Hypothalamus (tissue), 51 donors: ENCODE results near the gene TSR3.
A peak's percentile ranks its signal among the peaks of the same experiment; 100 is the strongest.

Source experiments
- DNase-seq, 51 donors: peaks; one replicate each; lab custom pipeline; 2025; lab: John Stamatoyannopoulos, UW

The TSR3 gene

DNA sequence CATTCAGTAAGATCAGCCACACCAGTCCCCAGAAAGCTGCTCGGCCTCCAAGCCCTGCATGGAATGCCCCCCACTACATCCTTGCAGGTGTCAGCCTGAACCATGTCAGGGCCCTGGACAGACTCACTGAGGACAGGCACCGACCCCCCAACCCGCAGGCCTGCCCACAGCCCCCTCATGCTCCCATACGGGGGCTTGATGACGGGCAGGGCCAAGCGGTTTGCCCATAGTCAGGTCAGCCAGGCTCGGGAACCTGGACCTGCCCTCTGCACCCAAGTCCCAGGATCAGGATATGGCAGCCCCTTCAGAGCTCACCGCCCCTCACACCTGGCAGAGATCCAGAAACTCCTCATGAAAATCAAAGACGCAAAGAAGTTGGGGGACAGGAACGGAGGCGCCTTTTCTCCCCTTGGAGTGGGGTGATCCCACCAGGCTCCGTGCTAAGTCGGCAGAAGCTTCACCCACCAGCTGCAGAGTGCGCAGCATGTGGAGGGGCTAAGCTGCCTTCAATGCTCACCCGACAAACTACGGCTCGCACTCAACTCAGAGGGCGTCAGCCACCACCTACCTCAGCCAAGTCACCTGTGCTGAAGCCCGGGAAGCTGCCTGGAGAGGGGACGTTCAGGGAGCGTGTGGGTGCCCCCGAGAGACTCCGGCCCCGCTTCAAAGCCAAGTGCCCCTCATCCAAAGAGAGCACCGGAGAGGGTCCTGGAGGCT lies 26.6 kb upstream of the TSR3 start:
- peak in 1 of 51 donors; percentile 2 for DNase-seq

DNA sequence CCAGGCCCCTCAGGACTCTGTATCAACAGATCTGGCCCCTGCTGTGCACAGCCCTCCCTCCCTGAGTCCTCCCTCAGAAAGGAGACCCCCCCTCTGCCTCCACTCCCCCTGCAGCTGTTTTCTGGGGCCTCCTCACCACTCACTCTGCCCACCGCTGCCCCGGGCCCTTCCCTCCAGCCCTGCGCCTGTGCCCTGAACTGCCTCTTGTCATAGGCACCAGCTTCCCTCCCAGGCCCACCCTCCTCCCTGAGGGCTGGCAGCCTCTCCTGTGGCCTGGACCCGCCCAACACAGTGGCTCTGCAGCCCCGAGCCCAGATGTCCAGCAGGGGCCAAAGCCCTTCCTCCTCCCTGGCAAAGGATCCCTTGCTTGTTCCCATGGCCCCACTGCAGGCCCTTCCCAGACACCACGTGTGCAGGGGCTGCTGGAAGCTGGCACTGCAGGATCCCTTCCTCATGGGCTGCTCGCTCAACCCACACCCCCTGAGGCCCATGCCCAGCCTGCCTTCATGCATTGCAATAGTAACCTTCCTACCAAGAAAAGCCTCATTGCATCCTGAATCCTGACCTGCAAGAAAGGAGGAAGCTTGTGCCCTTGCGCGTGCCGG lies 25.8 kb upstream of the TSR3 start:
- DNase-seq: peak in 42 of 51 donors; percentile 8 to 77 (median 36)

DNA sequence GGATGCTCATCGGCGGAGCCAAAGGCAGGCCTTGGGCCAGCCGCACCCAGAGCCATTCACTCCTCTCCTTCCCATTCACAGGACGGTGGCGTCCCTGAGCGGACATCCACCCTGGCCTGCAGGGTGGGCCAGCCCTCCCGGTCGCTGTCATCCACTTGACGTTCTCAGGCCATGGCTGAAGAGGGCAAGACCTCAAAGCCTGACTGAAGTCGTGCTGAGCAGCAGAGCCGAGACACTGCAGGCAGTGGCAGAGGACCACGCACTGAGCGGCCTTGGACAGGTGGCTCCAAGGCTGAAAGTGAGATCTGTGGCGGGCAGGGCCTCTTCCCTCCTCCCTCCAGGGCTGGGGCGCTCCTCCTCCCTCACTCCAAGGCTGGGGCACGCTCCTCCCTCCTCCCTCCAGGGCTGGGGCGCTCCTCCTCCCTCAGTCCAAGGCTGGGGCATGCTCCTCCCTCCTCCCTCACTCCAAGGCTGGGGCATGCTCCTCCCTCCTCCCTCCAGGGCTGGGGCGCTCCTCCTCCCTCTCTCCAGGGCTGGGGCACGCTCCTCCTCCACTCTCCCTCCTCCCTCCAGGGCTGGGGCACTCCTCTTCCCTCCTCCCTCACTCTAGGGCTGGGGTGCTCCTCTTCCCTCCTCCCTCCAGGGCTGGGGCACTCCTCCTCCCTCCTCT lies 24.2 kb upstream of the TSR3 start:
- DNase-seq: peak in 5 of 51 donors; percentile 5 to 27 (median 18)

- DNase-seq: no peak
These were observed 23.6 kb upstream of the TSR3 start for GRCh38 chr16:1375298-1375640.

DNA sequence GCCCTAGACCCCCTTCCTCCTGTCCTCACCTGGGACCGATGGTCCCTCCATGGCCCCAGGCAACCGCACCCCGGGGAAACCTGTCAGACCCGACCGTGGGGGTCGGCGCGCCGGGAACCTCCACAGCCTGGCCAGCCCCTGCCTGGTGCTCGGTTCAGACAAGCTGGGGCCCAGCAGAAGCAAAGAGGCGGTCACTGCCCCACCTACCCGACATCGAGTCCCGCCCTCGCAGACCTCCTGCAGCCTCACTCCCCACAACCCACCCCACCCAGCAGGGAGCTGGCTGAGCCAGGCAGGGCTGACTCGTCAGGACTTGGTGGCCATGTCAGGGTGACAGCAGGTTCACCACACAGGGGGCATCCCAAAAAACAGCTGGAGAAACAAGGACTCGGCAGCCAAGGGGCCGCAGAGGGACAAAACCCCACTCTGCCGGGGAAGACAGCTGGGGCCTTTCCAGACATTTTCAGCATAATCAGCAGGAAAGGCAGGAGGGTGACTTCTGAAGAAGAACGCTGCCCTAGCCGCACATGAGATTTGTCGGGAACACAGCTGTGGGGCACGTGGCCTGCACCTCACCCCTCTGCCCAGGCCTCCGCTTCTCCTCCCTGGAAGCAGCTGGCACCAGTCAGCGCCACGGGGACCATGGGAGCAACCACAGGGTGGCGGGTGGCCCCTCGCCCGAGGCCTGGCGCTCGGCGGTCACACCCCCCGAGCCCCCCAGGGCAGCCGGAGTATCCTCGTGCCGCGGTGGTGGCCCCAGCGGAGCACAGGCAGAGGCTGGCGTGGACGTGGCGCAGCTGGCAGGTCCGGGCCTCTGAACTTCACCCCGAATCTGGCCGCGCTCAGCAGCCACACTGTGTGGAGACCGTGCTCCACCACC lies 23.0 kb upstream of the TSR3 start:
- no peak for DNase-seq

- no peak for DNase-seq
These were observed 20.7 kb upstream of the TSR3 start for GRCh38 chr16:1372292-1372950.

DNA sequence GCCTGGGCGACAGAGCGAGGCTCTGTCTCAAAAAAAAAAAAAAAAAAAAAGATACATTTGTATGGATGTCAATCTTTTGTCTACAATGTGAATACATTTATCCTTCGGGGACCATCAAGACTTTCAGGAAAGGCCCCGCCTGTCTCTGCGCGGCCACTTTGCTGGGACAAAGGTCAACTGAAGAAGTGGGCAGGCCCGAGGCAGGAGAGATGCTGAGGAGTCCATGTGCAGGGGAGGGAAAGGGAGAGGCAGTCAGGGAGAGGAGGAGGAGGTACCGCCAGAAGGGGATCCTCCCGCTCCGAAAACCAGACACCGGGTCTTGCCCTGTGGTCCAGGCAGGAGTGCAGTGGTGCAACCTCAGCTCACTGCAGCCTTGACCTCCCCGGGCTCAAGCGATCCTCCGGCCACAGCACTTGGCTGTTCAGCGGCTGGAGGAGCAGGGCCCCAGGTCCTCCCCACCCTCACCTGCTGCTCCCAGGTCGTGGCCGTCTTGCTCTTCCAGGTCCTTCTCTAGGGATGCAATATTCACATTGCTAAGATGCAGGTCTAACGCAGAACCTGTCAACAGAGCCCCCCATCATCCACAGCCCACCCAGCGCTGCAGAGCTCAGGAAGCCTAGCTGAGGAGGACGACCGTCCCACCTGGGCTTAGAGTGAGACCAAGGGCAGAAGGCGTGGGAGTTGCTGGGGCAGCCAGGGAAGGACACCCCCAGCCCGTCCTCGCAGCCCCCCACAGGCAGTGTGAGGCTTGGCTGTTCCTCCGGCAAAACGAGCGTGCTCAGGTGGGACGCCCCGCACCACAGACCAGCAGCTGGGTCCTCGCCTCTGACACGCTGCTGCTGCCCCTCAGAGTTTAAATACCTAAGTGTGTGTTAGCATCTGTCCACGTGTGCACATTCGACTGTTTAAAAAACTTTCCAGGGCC lies 19.6 kb upstream of the TSR3 start:
- no peak for DNase-seq

DNA sequence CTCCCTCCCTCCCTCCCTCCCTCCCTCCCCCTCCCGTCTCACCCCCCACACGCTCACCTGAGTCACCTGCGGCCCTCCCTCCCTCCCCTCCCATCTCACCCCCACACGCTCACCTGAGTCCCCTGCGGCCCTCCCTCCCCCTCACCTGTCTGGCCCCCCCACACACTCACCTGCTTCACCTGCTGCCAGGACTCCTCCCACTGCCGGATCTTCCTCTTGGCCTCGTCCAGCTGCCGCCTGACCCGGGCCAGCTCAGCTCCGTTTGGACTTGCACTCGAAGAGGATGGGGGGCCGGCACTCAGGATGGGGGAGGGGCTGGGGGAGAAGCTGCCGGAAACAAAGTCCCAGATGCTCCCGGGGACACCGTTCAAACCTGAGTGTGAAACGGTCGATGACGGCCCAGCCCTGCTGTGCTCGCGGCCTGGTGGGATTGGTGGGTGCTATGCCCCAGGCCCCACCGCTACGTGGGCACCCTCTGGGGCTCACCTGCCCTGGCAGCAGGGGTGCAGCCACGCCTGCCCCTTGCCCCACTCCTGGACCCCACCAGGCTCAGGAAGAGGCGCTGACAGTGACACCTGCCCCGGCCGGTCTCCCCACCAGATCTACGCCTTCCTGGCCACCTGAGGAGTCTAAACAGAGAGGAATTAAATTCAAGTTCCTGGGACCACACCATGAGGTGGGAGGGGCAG lies 16.0 kb upstream of the TSR3 start:
- no peak for DNase-seq

- no peak for DNase-seq
These were observed 15.1 kb upstream of the TSR3 start for GRCh38 chr16:1366712-1367299.

DNA sequence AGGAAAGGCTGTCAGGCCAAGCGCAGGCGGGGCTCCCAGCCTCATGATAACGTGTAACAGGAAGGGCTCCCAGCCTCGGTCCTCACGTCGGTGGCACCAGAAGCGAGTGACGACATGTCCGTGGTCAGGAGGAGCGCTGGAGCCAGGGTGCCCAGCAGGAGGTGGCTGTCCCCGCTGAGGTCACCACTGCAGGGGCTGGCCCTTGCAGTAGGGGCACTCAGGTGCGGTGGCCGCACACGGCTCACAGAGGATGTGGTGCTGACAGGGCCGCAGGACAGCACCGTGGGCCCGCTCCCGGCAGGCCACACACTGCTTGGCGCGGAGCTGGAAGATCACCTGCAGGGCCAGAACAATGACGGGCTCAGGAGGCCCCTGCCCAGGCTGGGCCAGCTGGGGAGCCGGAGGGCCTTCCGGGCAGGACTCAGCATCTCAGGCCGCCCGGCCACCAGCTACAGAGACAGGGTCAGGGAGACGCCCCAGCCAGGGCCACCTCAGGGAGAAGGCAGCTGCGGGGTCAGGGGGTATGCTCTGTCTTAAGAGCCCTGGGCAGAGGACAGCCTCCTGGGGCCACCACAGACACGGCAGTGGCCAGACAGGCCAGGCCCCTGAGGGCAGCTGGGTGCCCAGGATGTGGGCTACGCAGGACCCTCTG lies 14.5 kb upstream of the TSR3 start:
- DNase-seq: no peak

DNA sequence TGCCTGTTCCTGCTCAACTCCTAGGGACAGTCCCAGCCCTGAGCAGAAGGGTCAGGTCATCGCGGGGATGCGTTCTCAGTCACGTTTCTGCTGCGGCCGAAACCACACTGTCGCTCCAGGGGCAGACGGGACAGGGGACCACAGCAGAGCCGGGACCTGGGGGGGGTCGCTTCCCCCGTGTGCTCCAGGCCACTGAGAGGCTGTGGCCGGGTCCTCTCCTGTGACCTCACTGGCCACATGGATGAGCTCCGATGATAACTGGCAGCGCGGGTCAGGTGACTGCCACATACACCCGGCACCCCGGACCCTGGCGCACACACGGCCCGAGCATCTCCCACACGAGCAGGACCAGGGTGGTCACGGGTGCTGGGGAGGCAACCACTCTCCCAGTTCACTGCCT lies 12.8 kb upstream of the TSR3 start:
- DNase-seq: no peak

- DNase-seq: peak in 10 of 51 donors; percentile 9 to 47 (median 18)
These were observed 11.9 kb upstream of the TSR3 start for GRCh38 chr16:1363501-1364041.

GRCh38 chr16:1362807-1363206 lies 11.1 kb upstream of the TSR3 start:
- no peak for DNase-seq

DNA sequence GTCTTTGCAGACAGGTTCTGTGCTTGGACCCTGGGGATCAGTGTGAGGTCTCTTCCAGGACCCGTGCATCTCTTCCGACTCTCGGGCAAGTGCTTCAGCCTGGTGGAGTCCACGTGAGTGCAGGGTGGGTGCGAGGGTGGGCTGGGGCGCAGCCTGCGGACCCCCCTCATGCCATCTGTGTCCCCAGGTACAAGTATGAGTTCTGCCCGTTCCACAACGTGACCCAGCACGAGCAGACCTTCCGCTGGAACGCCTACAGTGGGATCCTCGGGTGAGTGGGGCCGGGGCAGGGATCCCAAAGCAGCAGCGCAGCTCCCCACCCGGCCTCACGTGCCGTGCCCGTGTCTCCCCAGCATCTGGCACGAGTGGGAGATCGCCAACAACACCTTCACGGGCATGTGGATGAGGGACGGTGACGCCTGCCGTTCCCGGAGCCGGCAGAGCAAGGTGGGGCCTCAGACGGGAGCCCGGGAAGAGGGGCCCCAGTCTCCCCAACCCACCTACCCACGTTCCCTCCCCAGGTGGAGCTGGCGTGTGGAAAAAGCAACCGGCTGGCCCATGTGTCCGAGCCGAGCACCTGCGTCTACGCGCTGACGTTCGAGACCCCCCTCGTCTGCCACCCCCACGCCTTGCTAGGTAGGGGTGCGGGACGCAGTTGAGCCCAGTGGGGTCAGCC lies 10.1 kb upstream of the TSR3 start:
- no peak for DNase-seq

DNA sequence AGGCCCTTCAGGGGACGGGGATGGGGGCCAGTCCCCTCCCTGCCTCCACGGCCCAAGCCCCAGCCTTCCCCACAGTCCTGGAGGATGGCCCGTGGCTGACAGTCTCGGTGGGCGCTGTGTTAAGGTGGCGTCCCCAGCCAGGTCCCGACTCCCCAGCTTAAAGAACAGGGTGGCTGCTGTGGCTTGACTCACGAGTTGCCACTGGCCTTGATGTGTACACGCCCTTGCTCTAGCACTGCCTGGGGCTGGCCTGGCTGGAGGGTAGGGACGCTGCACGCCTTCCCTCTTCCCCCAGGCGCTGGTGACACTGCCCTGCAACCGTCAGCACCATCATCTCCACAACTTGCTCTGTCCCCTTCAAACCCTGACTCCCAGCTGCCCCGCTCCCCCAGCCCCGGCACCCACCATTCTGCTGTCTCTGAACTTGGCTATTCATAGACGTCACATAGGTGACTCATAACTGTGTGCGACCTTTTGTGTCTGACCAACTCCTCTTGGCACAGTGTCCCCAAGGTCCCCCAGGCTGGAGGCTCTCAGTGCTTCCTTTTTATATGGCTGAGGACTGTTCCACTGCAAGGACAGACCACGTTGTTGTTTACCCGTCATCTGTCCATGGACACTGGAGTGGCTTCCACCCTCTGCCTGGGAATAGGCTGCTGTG lies 6.4 kb upstream of the TSR3 start:
- no peak for DNase-seq

DNA sequence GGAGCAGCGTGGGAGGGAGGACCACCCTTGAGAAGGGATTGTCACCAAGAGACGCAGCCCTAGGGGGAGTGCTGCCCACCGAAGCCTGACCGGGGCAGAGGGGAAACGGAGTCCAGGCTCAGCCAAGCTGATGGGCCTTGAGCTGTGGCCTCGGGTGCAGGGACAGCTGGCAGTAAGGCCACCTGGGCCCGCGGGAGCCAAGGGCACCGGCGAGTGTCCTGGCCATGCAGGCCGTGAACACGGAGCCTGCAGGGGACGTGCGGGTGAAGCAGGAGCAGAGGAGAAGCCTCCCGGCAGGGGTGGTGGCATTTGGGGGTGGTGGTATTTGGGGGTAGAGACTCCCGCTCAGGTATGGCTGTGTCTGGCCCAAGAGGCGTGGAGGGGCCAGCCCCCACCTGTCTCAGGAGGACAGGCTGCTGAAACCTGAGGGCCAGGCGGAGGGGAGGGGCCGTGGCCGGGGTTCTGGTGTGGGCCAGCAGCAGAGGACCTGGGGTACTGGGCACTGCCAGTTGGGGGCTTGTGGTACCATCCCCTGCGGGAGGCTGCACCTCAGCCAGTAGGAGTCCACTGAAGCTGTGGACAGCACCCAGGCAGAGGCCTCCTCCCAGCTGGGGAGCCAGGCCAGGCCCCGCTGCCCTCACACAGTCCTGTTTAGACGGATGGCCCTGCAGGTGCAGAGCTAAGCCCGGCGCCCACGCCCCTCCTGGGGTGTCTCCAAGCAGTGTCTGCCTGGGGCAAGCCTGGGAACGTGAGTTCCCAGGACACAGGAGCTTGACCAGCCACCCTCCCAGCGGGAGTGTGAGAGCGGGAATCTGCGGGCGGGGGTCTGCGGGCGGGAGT lies 4.6 kb upstream of the TSR3 start:
- no peak for DNase-seq
